ENCODE data around the gene OTUD5.

Gene OTUD5

DNA sequence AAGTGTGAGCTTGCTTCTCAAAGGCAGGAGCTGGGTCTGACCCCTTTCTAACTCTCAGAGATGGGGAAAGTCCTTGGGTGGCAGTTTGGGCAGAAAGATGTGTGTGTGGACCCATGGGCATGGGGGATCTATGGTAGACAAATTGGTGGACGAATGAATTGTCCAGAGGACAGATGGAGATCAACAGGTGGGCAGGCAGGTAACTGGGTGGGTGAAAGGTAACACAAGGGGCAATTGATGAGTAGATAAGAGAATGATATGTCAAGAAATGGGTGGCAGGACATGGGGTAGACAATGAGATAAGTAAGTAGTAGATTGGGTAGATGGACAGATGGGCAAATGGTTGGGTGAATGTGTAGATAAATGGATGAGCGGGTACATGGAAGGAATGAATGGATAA, 17.2 kb upstream of the OTUD5 start:
- ChIA-PET CTCF (interaction anchor here (1.1 kb wide), 1 partner anchor 69 kb away, joined by 3 read pairs; no protein-coding TSS in a partner anchor), POLR2A (no interaction called here)
- TF ChIP-seq CTCF (IDR thresholded peaks at IDR 0.05; ENCODE audit: control extremely low read depth, extremely low read depth, low read depth, missing control alignments), result no peak
- DNase-seq (ENCODE audit: extremely low spot score), result no peak

- DNase-seq (ENCODE audit: extremely low spot score), result no peak
- no peak for TF ChIP-seq CTCF (IDR thresholded peaks at IDR 0.05; ENCODE audit: control extremely low read depth, extremely low read depth, low read depth, missing control alignments)
- POLR2A ChIA-PET, result no interaction called here
- CTCF ChIA-PET, result interaction anchor here (1.1 to 3.1 kb wide), 3 partner anchors 8 to 70 kb away, joined by 3 to 18 read pairs (median 6); no protein-coding TSS in a partner anchor
These were observed 16.6 kb upstream of the OTUD5 start for GRCh38 chrX:48974033-48974432.

- DNase-seq (ENCODE audit: extremely low spot score), result peak; percentile 40
- CTCF ChIA-PET, result interaction anchor here (0.9 to 3.1 kb wide), 7 partner anchors 10 to 336 kb away, joined by 3 to 18 read pairs (median 5); no protein-coding TSS in a partner anchor
- TF ChIP-seq CTCF (IDR thresholded peaks at IDR 0.05; ENCODE audit: control extremely low read depth, extremely low read depth, low read depth, missing control alignments), result peak; percentile 51
- POLR2A ChIA-PET, result no interaction called here
These were observed 15.1 kb upstream of the OTUD5 start for GRCh38 chrX:48972220-48973164.

DNA sequence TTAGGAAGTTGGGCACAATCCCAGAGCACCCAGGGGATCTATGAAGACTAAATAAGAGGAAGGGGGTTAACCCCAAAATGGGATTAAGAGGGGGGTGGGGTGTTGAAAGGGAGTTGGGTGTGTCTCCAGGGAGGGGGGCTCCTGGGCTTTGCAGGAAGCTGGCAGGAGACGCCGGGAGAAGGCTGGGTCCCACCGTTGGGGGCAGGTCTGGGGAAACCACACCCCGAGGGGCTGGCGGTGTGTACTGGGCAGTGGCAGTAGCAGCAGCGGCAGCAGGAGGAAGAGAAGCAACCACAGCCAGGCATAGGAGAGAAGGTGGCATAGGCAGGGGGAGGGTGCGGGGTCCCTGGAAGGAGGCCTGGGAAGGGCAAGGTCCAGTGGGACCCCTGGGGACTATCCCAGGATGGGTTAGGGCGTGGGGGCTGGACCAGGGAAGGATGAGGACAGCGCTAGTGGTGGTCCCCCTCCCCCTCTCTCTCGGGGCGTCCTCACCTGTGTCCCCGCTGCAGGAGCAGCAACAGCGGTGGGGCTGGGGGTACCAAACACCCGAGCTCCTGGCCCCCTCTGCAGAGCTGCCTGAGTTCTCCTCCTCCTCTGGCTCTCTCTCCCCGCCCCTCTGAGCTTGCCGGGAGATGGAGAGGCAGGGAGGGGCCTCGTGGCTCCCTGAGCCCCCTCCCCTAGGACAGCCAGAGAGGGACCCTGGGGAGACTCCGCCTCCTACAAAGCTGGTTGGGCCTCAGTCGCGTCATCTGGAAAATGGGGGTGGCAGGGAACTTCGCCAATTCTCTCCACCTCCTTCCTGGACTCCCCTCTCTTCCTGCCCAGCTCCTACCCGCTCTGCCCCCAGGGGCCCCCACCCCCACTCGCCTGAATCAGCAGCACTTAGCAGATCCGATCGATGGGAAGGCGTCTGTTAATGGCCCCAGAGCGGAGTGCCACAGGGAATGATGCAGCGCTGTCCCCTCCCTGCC, 14.1 kb upstream of the OTUD5 start, which contains the start of gene KCND1:
Gene KCND1 (minus strand): TSS at position 596 of the 971 bp plus-strand sequence. CDS start 1,573 bp downstream, outside the sequence.
- no peak for TF ChIP-seq CTCF (IDR thresholded peaks at IDR 0.05; ENCODE audit: control extremely low read depth, extremely low read depth, low read depth, missing control alignments)
- POLR2A ChIA-PET, result no interaction called here
- CTCF ChIA-PET, result interaction anchor here (0.9 to 3.1 kb wide), 6 partner anchors 11 to 337 kb away, joined by 3 to 18 read pairs (median 6); no protein-coding TSS in a partner anchor
- no peak for DNase-seq (ENCODE audit: extremely low spot score)

DNA sequence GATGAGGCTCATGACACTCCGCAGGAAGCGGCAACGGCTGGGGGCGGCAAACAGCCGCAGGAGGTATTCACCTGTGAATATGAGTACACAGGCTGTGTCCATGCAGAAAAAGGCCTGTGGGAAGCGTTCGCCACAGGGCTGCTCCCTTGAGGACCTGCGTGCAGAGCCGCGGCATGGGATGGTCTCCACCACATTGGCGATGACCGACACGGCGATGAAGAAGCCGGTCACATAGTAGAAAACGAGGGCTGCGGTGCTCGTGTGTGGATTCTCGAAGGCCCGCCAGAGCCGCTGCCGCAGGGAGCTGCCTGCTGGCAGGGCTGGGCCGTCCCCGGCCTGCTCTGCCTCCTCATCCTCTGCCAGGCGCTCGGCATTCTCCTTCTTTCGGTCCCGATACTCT, 12.1 kb upstream of the OTUD5 start:
- ChIA-PET CTCF (interaction anchor here (0.9 to 1.9 kb wide), 2 partner anchors 10 to 16 kb away, joined by 3 to 4 read pairs; no protein-coding TSS in a partner anchor), POLR2A (no interaction called here)
- no peak for TF ChIP-seq CTCF (IDR thresholded peaks at IDR 0.05; ENCODE audit: control extremely low read depth, extremely low read depth, low read depth, missing control alignments)
- no peak for DNase-seq (ENCODE audit: extremely low spot score)

- POLR2A ChIA-PET, result no interaction called here
- TF ChIP-seq CTCF (IDR thresholded peaks at IDR 0.05; ENCODE audit: control extremely low read depth, extremely low read depth, low read depth, missing control alignments), result no peak
- CTCF ChIA-PET, result interaction anchor here (1.7 to 1.9 kb wide), 2 partner anchors 9 to 77 kb away, joined by 3 to 4 read pairs; no protein-coding TSS in a partner anchor
- no peak for DNase-seq (ENCODE audit: extremely low spot score)
These were observed 11.0 kb upstream of the OTUD5 start for GRCh38 chrX:48968377-48968776.
